GM12801 (cell line): ENCODE results near the gene DNASE2.

Experiments
- CTCF ChIP-seq: IDR thresholded peaks from one replicate; pipeline ENCODE4 v1.5.1; 2011; ENCODE audit warnings: control low read depth; ENCODE audit not compliant: insufficient read length; ENCODE audit errors: extremely low read depth

The DNASE2 gene

DNA sequence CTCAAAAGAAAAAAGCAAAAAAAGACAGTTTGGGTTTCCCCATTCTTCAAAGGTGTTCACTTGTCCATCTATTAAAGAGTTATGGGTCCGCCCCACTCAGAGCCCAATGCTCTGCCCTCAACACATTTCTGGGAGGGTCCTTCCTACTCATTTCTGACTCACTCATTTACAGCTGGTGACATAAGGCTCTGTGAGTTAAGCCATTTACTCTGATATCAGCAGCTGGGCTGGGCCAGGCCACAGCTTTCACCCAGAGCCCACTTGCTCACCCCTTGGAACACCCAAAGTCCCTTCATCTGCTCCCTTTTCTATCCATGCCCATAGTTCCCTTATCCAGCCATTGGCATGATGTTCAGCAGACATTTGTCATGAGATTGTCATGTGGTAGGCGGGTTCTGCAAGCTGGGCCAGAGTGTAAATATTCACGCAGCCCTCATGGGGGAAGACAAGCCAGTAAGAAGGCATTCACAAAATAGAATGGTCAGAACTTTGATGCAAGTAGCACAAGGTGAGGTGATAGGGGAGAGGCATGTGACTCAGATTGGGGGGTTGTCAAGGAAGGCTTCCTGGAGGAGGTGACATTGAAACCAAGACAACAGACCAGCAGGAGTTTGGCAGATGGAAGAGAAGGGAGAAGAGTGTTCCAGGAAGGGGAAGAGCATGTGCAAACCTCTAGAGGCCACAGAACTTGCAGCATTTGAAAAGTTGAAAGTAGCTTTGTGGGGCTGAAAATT is 37.1 kb downstream of the DNASE2 start:
- no peak for TF ChIP-seq CTCF

DNA sequence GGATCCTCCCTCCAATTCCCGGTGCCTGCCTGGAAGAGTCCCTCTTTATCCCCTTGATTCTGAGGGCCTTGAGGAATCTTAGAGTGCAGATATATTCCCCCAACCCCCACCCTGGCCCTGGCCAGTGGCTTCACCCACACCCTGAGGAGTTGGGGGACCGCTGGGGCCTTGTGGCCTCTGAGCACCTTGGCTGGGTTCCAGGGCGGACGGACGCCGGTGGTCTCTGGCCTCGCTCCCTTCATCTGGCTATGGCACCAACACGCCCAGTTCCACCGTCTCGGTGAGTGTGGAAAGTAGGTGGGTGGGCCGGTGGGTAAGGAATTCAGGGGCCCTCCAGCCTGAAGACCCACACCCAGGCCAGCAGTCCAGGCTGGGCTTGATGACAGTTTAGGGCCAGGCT is 37.9 kb downstream of the DNASE2 start:
- no peak for TF ChIP-seq CTCF

GRCh38 chr19:12842511-12842910 is 38.7 kb downstream of the DNASE2 start:
- TF ChIP-seq CTCF: no peak

- TF ChIP-seq CTCF: no peak
Measured at GRCh38 chr19:12841094-12841493, 40.2 kb downstream of the DNASE2 start.

- TF ChIP-seq CTCF: no peak
Measured at GRCh38 chr19:12840091-12841079, 40.9 kb downstream of the DNASE2 start.

DNA sequence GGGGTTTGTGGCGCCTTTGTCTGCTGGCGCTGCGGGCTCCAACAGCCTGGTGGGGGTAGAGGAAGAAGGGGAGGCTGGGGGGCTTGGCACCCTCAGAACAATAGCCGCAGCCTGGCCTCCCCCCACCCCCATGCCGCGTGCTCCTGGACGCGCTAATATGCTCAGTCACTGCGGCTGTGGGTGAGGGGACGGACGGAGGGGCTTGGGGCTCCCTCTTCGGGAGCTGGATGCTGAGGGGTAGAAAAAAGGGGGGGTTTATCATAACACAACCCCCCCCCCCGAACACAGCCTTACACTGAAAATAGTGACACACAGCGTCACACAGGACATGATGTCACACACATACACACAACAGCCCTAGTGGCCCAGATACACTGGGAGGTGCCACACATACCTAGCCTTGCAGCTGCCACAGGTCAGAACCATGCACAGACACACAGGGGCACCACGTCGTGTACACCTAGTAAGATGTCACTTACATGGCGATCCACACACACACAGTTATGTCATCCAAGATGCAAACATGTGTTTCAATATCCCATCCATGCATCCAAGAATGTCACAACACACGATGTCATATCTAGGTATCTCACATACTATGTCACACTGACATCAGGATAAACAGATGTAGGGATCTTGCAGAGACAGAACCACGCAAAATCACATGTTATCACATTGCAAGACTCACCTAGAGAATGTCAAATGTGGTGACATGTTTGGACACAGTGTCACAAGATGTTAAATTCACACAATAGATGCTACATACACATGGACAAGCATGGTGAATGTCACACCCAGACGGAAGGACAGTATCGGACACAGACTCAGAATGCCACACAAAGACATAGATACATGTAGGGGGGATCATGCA is 42.1 kb downstream of the DNASE2 start:
- no peak for TF ChIP-seq CTCF
